Stomach (tissue), 9 donors: Measurements from ENCODE around the gene UTP3. TPM values are rescaled to one million over a fixed set of nuclear protein-coding genes. Genes with fewer than 3 reads are reported as not detected.
"Not testable (repeated sequence)": the region's sequence is repeated elsewhere in the genome, so short reads cannot be mapped to it uniquely, and the experiment has no call there.

Source experiments
- DNase-seq, 2 donors: peaks; one replicate each; pipeline versions ENCODE4 v3.0.0 to v3.0.0-alpha.2; 2013 to 2019
- H3K27ac ChIP-seq, 5 donors: fragments of 200-600 bp in 4 of 5; sonication (generic) in 4 of 5; one replicate each; pipeline ENCODE4 v1.5.1; 2013 to 2019; ENCODE audit warnings: mild to moderate bottlenecking in 1 of 5, moderate library complexity in 1 of 5
- H3K27me3 ChIP-seq, 3 donors: fragments of 200-600 bp; sonication (generic); one replicate each; pipeline ENCODE4 v1.5.1; 2017 to 2019; ENCODE audit warnings: mixed run types in 1 of 3
- H3K36me3 ChIP-seq, 4 donors: fragments of 200-600 bp; sonication (generic); 1 replicate in 3 of 4; 2 replicates in 1 of 4; pipeline ENCODE4 v1.5.1; 2016 to 2019
- H3K4me1 ChIP-seq, 4 donors: fragments of 200-600 bp; sonication (generic); one replicate each; pipeline ENCODE4 v1.5.1; 2016 to 2019
- H3K4me3 ChIP-seq, 4 donors: fragments of 200-600 bp; sonication (generic) in 3 of 4; one replicate each; pipeline ENCODE4 v1.5.1; 2016 to 2019; ENCODE audit warnings: mild to moderate bottlenecking in 1 of 4
- H3K9me3 ChIP-seq, 4 donors: fragments of 200-600 bp; sonication (generic); one replicate each; pipeline ENCODE4 v1.5.1; 2016 to 2019
- EP300 ChIP-seq: sonication (generic); formaldehyde crosslinking; IDR thresholded peaks from one replicate; pipeline ENCODE4 v1.6.1; 2017; ENCODE audit warnings: antibody characterized with exemption
- POLR2A ChIP-seq, 4 donors: fragments of 450-650 bp; IDR thresholded peaks; one replicate each; pipeline ENCODE4 v1.6.1; 2016; ENCODE audit warnings: antibody characterized with exemption in 4 of 4, control low read depth in 2 of 4, mild to moderate bottlenecking in 1 of 4, moderate library complexity in 1 of 4
- POLR2AphosphoS5 ChIP-seq, 3 donors: sonication (generic); formaldehyde crosslinking; IDR thresholded peaks; one replicate each; pipeline ENCODE4 v1.6.1; 2016; ENCODE audit warnings: antibody characterized with exemption in 3 of 3
- WGBS, 5 donors: extraction: QIAGEN DNeasy Blood & Tissue Kit in 3 of 5; methylation state at CpG; one replicate each; pipeline versions ENCODE4 v1.1.5 to v1.1.7; 2013 to 2018; 5-methylcytosine and 5-hydroxymethylcytosine counted together
- intact Hi-C: fragments of 100-400 bp; cut with DNase I; formaldehyde crosslinking; loops from one replicate; pipeline ENCODE4 v1.15.1; 2023; ENCODE audit warnings: low total_unique reads
- polyA plus RNA-seq, 3 donors: library from polyadenylated mRNA; stranded (reverse); fragments of 200-250 nt; gene quantifications; one replicate each; pipeline ENCODE4 v1.2.3, GENCODE V29; 2013
- total RNA-seq, 5 donors: library from RNA; depleted of rRNA; stranded (reverse); fragments of >200 nt; gene quantifications; one replicate each; pipeline versions ENCODE4 v1.1.0 to v1.2.3, GENCODE V29; 2014 to 2016
- TF ChIP-seq, protein P1 (sequence below), 7 experiments: fragments of 450-650 bp in 4 of 7; fragments of 200-600 bp in 3 of 7; sonication (generic) in 3 of 7; IDR thresholded peaks; one replicate each; pipeline ENCODE4 v1.5.1; 2016 to 2019; ENCODE audit warnings: antibody characterized with exemption in 7 of 7, control low read depth in 2 of 7, mild to moderate bottlenecking in 1 of 7
- donor health status: healthy with polysubstance abuse.
- donor health status: Bipolar disorder and iron deficiency.
- donor health status: healthy.

The UTP3 gene
- total and polyA plus RNA-seq, 8 donors = 11.3 to 22.2 (median 18.5) TPM

GRCh38 chr4:70680934-70681333 lies 7.4 kb upstream of the UTP3 start:
- Histone ChIP-seq H3K36me3 (no peaks in the 10 kb centered on the region), H3K4me3 (no peak overlapping the region), H3K4me1 (no peaks in the 10 kb centered on the region), H3K9me3 (no peaks in the 10 kb centered on the region), H3K27me3 (no peaks in the 10 kb centered on the region), H3K27ac (peak overlapping the region in 1 of 5 donors; percentile 16)
- intact Hi-C loops = no loop called here
- DNase-seq = peak in 1 of 2 donors; percentile 53
- TF ChIP-seq EP300 = no peak
- TF ChIP-seq POLR2A (IDR thresholded peaks at IDR 0.05) = no peak
- TF ChIP-seq, protein P1, sequence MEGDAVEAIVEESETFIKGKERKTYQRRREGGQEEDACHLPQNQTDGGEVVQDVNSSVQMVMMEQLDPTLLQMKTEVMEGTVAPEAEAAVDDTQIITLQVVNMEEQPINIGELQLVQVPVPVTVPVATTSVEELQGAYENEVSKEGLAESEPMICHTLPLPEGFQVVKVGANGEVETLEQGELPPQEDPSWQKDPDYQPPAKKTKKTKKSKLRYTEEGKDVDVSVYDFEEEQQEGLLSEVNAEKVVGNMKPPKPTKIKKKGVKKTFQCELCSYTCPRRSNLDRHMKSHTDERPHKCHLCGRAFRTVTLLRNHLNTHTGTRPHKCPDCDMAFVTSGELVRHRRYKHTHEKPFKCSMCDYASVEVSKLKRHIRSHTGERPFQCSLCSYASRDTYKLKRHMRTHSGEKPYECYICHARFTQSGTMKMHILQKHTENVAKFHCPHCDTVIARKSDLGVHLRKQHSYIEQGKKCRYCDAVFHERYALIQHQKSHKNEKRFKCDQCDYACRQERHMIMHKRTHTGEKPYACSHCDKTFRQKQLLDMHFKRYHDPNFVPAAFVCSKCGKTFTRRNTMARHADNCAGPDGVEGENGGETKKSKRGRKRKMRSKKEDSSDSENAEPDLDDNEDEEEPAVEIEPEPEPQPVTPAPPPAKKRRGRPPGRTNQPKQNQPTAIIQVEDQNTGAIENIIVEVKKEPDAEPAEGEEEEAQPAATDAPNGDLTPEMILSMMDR (IDR thresholded peaks at IDR 0.05) = no peak
- TF ChIP-seq POLR2AphosphoS5 (IDR thresholded peaks at IDR 0.05) = no peak

GRCh38 chr4:70681704-70682103 lies 6.6 kb upstream of the UTP3 start:
- H3K27ac ChIP-seq = peak overlapping the region in 1 of 5 donors; percentile 16
- no peaks in the 10 kb centered on the region for H3K4me1 ChIP-seq
- intact Hi-C loops = no loop called here
- TF ChIP-seq POLR2A (IDR thresholded peaks at IDR 0.05) (no peak), POLR2AphosphoS5 (IDR thresholded peaks at IDR 0.05) (no peak), EP300 (no peak)
- TF ChIP-seq, protein P1 (IDR thresholded peaks at IDR 0.05) = no peak
- H3K27me3 ChIP-seq = no peaks in the 10 kb centered on the region
- peak in 1 of 2 donors; percentile 10 for DNase-seq
- no peaks in the 10 kb centered on the region for H3K36me3 ChIP-seq
- H3K9me3 ChIP-seq = no peaks in the 10 kb centered on the region
- H3K4me3 ChIP-seq = no peak overlapping the region

DNA sequence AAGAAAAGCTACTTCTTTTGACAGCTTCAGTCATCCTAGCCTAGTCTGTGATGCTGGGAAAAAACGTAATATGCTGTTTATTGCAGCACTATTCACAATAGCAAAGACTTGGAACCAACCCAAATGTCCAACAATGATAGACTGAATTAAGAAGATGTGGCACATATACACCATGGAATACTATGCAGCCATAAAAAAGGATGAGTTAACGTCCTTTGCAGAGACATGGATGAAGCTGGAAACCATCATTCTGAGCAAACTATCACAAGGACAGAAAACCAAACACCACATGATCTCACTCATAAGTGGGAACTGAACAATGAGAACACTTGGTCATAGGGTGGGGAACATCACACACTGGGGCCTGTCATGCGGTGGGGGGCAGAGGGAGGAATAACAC lies 6.2 kb upstream of the UTP3 start:
- DNase-seq, intact Hi-C loops, H3K4me1 ChIP-seq, H3K4me3 ChIP-seq, H3K9me3 ChIP-seq, H3K27me3 ChIP-seq, H3K36me3 ChIP-seq: not testable (repeated sequence)
- WGBS, 5 donors = 73 to 85% (median 82%) methylated on average over 3 of the region's 3 CpGs
- peak overlapping the region in 1 of 5 donors; percentile 16 for H3K27ac ChIP-seq

GRCh38 chr4:70687392-70687791 lies 940 bp upstream of the UTP3 start:
- Histone ChIP-seq H3K27me3 (no peaks in the 10 kb centered on the region), H3K4me3 (peak overlapping the region; percentile 86 to 91 (median 88)), H3K27ac (peak overlapping the region; percentile 85 to 99 (median 95)), H3K9me3 (no peaks in the 10 kb centered on the region), H3K4me1 (peaks cover 30 to 43% (median 36%) of the 10 kb centered on the region in 4 donors), H3K36me3 (peaks cover 0 to 18% (median 10%) of the 10 kb centered on the region in 4 donors)
- TF ChIP-seq POLR2A (IDR thresholded peaks at IDR 0.05) (no peak), EP300 (no peak), POLR2AphosphoS5 (IDR thresholded peaks at IDR 0.05) (no peak)
- TF ChIP-seq, protein P1 (IDR thresholded peaks at IDR 0.05) = no peak
- WGBS, 5 donors = 59 to 67% (median 63%) methylated on average over 13 of the region's 13 CpGs
- DNase-seq = no peak
- intact Hi-C loops = no loop called here

DNA sequence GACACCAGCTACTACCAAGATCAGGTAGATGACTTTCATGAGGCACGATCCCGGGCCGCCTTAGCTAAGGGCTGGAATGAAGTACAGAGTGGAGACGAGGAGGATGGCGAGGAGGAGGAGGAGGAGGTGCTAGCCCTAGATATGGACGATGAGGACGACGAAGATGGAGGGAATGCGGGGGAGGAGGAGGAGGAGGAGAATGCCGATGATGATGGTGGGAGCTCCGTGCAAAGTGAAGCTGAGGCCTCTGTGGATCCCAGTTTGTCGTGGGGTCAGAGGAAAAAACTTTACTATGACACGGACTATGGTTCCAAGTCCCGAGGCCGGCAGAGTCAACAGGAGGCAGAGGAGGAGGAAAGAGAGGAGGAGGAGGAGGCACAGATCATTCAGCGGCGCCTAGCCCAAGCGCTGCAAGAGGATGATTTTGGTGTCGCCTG lies 481 bp downstream of the UTP3 start:
- Histone ChIP-seq H3K4me3 (peak overlapping the region; percentile 86 to 91 (median 88)), H3K27me3 (no peaks in the 10 kb centered on the region), H3K9me3 (no peaks in the 10 kb centered on the region), H3K27ac (peak overlapping the region; percentile 85 to 99 (median 95)), H3K36me3 (peaks cover 0 to 19% (median 14%) of the 10 kb centered on the region in 4 donors), H3K4me1 (peaks cover 30 to 45% (median 38%) of the 10 kb centered on the region in 4 donors)
- no peak for DNase-seq
- 0 to 3% (median 1%) methylated on average over 19 of the region's 19 CpGs for WGBS, 5 donors
- intact Hi-C loops = no loop called here
- TF ChIP-seq POLR2AphosphoS5 (IDR thresholded peaks at IDR 0.05) (no peak), EP300 (no peak)
- TF ChIP-seq, protein P1 (IDR thresholded peaks at IDR 0.05) = no peak
